Mononuclear cell (primary cell): Measurements from ENCODE around the gene TTLL5. TPM values are rescaled to one million over a fixed set of nuclear protein-coding genes. Genes with fewer than 3 reads are reported as not detected.

Source experiments
- H3K27me3 ChIP-seq: 2 replicates; pipeline ENCODE4 v1.6.0; 2011; ENCODE audit warnings: low read length, control low read depth; ENCODE audit not compliant: insufficient read depth
- H3K4me1 ChIP-seq: 2 replicates; pipeline ENCODE4 v1.5.1; 2011; ENCODE audit warnings: mild to moderate bottlenecking, low read length, control low read depth; ENCODE audit not compliant: insufficient read depth
- H3K4me3 ChIP-seq: 2 replicates; pipeline ENCODE4 v1.5.1; 2011; ENCODE audit warnings: mild to moderate bottlenecking, low read length, moderate library complexity
- H3K9me3 ChIP-seq: 2 replicates; pipeline ENCODE4 v1.5.1; 2011; ENCODE audit warnings: low read depth, mild to moderate bottlenecking, control low read depth, low read length
- total RNA-seq: library from RNA; depleted of rRNA; stranded (reverse); fragments of >200 nt; gene quantifications from one replicate; pipeline ENCODE4 v1.2.3, GENCODE V29; 2012

The TTLL5 gene
- total RNA-seq, 1 donor: 10.6 TPM

- H3K9me3 ChIP-seq: no peaks in the 10 kb centered on the region
- H3K4me3 ChIP-seq: no peak overlapping the region
- H3K4me1 ChIP-seq: no peaks in the 10 kb centered on the region
- H3K27me3 ChIP-seq: no peaks in the 10 kb centered on the region
Measured at GRCh38 chr14:75934998-75935628, 274.1 kb downstream of the TTLL5 start.

GRCh38 chr14:75939200-75939599, 278.2 kb downstream of the TTLL5 start:
- H3K4me3 ChIP-seq: no peak overlapping the region
- H3K9me3 ChIP-seq: no peaks in the 10 kb centered on the region
- no peaks in the 10 kb centered on the region for H3K27me3 ChIP-seq
- H3K4me1 ChIP-seq: no peaks in the 10 kb centered on the region

GRCh38 chr14:75941030-75941429, 280.0 kb downstream of the TTLL5 start:
- Histone ChIP-seq H3K9me3 (no peaks in the 10 kb centered on the region), H3K27me3 (no peaks in the 10 kb centered on the region), H3K4me1 (no peaks in the 10 kb centered on the region), H3K4me3 (no peak overlapping the region)

- Histone ChIP-seq H3K4me1 (no peaks in the 10 kb centered on the region), H3K4me3 (no peak overlapping the region), H3K27me3 (no peaks in the 10 kb centered on the region)
Measured at GRCh38 chr14:75944607-75945241, 283.7 kb downstream of the TTLL5 start.

GRCh38 chr14:75946785-75947184, 285.7 kb downstream of the TTLL5 start:
- H3K27me3 ChIP-seq: no peaks in the 10 kb centered on the region
- no peaks in the 10 kb centered on the region for H3K9me3 ChIP-seq
- H3K4me3 ChIP-seq: no peak overlapping the region
- no peaks in the 10 kb centered on the region for H3K4me1 ChIP-seq

More at GRCh38 chr14:75944607-75945241, 283.7 kb downstream of the TTLL5 start:
- no peaks in the 10 kb centered on the region for H3K9me3 ChIP-seq

GRCh38 chr14:75952489-75952888, 291.4 kb downstream of the TTLL5 start:
- Histone ChIP-seq H3K4me1 (no peaks in the 10 kb centered on the region), H3K9me3 (no peaks in the 10 kb centered on the region), H3K27me3 (no peaks in the 10 kb centered on the region), H3K4me3 (no peak overlapping the region)

- no peak overlapping the region for H3K4me3 ChIP-seq
- no peaks in the 10 kb centered on the region for H3K27me3 ChIP-seq
- H3K4me1 ChIP-seq: peaks cover 5% of the 10 kb centered on the region
- no peaks in the 10 kb centered on the region for H3K9me3 ChIP-seq
Measured at GRCh38 chr14:75959031-75959430, 298.0 kb downstream of the TTLL5 start.

GRCh38 chr14:75960231-75960630, 299.2 kb downstream of the TTLL5 start:
- no peak overlapping the region for H3K4me3 ChIP-seq
- no peaks in the 10 kb centered on the region for H3K27me3 ChIP-seq
- no peaks in the 10 kb centered on the region for H3K9me3 ChIP-seq
- peaks cover 5% of the 10 kb centered on the region for H3K4me1 ChIP-seq

GRCh38 chr14:75961662-75962061, 300.6 kb downstream of the TTLL5 start:
- Histone ChIP-seq H3K4me3 (no peak overlapping the region), H3K27me3 (no peaks in the 10 kb centered on the region), H3K4me1 (peaks cover 5% of the 10 kb centered on the region), H3K9me3 (no peaks in the 10 kb centered on the region)

- Histone ChIP-seq H3K4me1 (no peaks in the 10 kb centered on the region), H3K9me3 (no peaks in the 10 kb centered on the region), H3K27me3 (no peaks in the 10 kb centered on the region), H3K4me3 (no peak overlapping the region)
Measured at GRCh38 chr14:75967866-75968265, 306.8 kb downstream of the TTLL5 start.

- Histone ChIP-seq H3K4me1 (no peaks in the 10 kb centered on the region), H3K27me3 (no peaks in the 10 kb centered on the region), H3K4me3 (no peak overlapping the region), H3K9me3 (no peaks in the 10 kb centered on the region)
Measured at GRCh38 chr14:75968456-75968855, 307.4 kb downstream of the TTLL5 start.

- Histone ChIP-seq H3K4me3 (no peak overlapping the region), H3K4me1 (no peaks in the 10 kb centered on the region), H3K27me3 (no peaks in the 10 kb centered on the region), H3K9me3 (no peaks in the 10 kb centered on the region)
Measured at GRCh38 chr14:75969126-75969525, 308.1 kb downstream of the TTLL5 start.

- Histone ChIP-seq H3K4me3 (no peak overlapping the region), H3K9me3 (no peaks in the 10 kb centered on the region), H3K27me3 (no peaks in the 10 kb centered on the region), H3K4me1 (no peaks in the 10 kb centered on the region)
Measured at GRCh38 chr14:75969891-75970290, 308.8 kb downstream of the TTLL5 start.

- H3K9me3 ChIP-seq: no peaks in the 10 kb centered on the region
- H3K27me3 ChIP-seq: no peaks in the 10 kb centered on the region
- no peaks in the 10 kb centered on the region for H3K4me1 ChIP-seq
- H3K4me3 ChIP-seq: no peak overlapping the region
Measured at GRCh38 chr14:75970989-75971388, 309.9 kb downstream of the TTLL5 start.

GRCh38 chr14:75971509-75971908, 310.5 kb downstream of the TTLL5 start:
- no peaks in the 10 kb centered on the region for H3K4me1 ChIP-seq
- no peak overlapping the region for H3K4me3 ChIP-seq
- H3K9me3 ChIP-seq: no peaks in the 10 kb centered on the region
- no peaks in the 10 kb centered on the region for H3K27me3 ChIP-seq

GRCh38 chr14:75972801-75973421, 311.9 kb downstream of the TTLL5 start:
- Histone ChIP-seq H3K9me3 (no peaks in the 10 kb centered on the region), H3K4me1 (peaks cover 2% of the 10 kb centered on the region), H3K4me3 (no peak overlapping the region), H3K27me3 (no peaks in the 10 kb centered on the region)
